Hematopoietic multipotent progenitor cell treated with erythropoietin and hydrocortisone succinate and interleukin-3 and kit ligand, for 15 days (in vitro differentiated cells): ENCODE data around the gene SMS.
"Not testable (repeated sequence)": the region's sequence is repeated elsewhere in the genome, so short reads cannot be mapped to it uniquely, and the experiment has no call there.

Experiments
- DNase-seq: peaks from one replicate; pipeline ENCODE4 v3.0.0-alpha.2; 2015; ENCODE audit warnings: low spot score

SMS gene

DNA sequence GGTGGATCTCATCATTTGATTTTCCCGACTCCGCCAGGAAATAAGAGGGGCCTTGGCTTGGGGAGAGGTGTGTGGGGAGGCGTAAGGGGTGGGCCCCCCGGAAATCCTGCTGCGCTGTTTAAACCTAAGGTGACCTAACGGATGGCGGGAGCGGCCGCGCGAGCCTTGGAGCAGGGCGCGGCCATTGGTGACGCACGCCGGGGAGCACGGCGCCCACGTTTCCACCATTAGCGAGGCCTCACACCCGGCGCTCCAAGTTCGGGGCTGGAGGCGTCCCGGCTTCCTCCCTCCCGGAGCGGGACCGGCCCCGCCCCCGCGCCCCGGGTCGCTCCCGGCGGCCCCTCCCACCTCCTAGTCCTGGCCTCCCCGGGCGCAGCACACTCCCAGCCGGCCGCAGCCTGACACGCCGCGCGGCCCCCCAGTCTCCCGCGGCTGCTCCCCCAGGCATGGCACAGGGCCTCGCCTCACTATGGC, at the start of gene SMS:
TSS of gene SMS (plus strand) at position 354 of the 474 bp plus-strand sequence. CDS start at position 470, 116 bp downstream.
- peak; percentile 35 for DNase-seq

DNA sequence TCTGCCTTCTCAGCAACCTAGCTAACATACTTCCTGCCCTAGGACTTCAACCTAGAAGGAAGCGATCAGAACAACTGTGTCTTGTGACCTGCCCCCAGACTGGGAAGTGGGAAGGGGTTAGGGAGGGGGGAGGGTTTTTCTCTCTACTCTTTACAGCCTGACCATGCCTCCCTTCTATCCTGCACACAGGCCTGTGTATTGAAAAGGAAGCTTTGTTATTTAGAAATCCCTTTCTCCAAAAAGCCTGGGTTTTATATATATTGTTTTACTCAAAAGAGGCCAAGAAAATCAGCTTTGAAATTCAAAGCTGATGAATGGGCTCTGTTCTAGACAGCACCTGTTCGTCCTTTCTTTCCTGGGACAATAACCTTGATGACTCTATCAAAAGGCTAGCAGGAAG, 35.2 kb upstream of the SMS start:
- no peak for DNase-seq

DNA sequence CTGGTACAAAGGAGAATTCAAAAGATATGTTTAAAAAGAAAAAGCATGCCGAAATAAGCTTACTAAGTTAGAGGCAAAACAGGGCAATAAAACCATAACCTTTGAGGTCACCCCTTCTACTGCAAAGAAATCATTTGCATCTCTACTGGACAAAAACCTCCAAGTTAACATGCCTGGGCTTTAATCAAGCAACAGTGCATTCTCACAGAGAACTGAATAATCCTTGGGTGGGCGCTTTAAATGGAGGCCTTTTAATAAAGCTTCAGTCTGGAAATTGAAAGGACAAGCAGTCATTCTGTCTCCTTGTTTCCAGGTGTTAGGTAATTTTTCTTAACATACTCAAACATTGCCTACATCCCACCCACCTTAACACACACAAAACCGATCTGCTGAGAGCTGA, 34.6 kb upstream of the SMS start:
- DNase-seq, result no peak

DNA sequence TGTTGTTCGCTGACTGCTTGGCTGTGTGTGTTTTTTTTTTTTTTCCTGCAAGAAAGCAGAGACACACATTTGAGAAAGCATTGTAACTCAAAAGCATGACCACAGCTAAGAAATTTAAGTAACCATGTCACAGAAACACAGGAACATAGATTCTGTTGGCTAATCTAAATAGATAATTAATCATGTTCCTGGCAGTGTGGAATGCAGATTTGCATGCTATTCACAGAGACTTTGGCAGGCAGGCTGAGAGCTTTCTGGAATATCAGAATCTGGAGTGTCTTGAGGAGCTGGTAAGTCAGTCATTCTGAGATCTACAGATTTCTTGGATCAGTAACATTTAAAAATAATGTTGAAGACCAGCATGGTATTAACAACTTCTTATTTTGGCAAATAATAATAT, 33.2 kb upstream of the SMS start:
- no peak for DNase-seq

DNA sequence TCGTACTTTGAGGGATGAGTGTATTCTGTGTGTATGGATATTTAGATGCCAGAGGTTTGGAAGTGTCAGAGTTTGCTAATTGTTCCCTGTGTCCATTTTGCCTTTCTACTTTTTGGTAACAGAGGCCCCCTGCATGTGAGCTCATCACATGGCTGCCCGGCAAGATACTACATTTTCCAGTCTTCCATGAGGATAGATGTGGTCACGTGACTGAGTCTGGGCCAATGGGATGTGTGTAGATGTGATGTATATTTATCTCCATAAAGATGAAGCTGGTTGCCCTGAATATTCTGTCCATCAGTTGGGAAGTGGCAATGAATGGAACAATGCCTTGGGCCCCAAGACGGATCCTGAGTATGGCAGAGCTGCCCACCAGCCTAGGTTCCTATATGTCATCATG, 29.0 kb upstream of the SMS start:
- no peak for DNase-seq

DNA sequence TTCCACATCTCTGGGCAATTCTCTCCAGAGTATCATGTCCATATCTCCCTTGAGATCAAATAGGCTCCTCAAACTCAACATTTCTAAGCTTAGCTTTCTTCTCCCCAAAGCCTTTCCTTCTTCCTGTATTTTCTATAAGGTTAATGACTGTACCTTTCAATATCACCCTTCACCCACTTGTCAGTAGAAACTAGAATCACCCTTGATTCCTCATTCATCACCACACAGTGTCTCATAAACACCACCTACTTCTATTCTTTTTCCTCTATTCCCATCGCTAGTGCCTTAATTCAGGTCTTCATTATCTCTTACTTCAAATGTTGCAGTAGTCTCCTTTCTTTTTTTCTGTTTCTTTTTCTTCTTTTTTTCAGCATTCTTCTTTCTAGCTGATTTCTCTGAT, 28.3 kb upstream of the SMS start:
- no peak for DNase-seq

DNA sequence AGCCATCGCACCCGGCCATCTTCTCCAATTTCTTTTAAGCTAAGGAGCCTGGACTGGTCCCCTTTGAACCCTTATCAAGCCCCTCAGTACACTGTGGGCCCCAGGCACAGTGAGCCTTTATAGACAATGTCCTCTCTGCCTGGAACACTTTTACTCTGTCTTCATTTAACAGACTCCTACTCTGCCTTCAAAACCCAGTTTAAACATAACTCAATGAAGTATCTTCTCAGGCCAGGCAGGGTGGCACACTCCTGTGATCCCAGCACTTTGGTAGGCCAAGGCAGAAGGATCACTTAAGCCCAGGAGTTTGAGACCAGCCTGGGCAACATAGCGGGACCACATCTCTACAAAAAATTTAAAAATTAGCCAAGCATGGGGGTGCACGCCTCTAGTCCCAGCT, 27.5 kb upstream of the SMS start:
- no peak for DNase-seq

DNA sequence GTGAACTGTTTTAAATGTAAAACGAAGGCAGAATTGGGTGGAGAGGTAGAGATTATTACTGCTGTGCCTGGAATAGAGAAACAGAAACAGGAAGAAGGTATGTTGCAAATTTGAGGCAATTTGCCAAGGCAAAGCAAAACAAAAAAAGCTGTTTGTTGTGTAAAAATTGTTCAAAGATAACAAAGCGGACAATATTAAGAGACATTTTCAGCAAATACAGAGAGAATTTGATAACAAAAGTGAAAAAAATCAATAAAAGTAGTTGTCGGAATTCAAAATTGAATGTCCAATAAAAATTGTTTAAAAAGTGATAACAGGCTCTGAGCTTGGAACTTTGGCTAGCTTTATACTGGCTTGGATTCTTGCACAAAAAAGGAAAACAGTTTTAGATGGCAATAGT, 14.4 kb upstream of the SMS start:
- DNase-seq, result no peak

DNA sequence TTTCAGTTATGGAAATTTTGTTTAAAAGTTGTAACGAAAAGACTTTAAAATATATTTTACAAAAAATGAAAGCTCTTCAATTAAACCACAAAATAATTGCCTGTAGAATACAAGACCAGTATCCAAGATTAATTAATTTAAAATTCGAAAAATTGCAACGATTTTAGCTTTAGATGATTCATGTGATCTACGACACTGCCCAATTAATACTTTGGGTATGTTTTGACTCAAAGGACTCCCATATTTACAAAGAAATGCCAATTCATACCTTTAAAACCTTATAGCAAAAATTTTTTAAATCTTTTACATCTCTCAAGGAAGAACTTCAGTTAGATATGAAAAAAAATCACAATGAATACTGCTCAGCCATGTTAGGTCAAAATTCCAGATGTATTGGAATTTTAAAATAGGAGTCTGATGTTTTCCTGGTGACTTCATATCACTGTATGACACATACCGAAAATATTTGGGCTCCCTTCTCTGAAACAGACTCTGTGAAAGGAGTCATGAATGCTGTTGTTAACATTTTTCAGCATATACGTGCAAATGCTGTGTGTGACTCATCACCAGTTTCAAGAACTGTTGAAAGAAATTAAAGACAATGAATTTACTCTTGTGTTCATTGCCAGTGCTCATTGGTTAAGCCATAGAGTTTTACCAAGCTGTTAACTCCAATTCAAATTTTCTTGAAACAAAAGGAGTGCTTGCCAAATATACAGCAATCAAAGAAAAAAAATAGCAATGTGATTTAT, 13.8 kb upstream of the SMS start:
- DNase-seq, result no peak

DNA sequence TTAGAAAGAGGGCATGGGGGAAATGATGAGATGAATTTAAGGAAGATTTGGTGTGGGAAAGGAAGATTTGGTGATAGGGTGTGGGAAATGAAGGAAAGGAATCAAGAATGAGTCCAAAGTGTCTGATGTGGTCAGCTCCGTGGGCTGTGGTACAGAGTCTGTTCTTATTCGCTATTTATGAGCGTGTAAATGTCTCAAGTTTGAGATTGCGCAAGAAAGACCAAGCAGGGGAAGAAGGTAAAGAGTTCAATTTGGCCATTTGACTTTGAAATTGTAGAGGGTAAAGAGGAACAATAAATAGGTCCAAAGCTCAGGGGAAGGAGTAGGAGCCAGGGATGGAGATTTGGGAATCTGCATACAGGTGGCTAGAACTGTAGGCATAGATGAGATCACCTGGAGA, 11.3 kb upstream of the SMS start:
- no peak for DNase-seq

DNA sequence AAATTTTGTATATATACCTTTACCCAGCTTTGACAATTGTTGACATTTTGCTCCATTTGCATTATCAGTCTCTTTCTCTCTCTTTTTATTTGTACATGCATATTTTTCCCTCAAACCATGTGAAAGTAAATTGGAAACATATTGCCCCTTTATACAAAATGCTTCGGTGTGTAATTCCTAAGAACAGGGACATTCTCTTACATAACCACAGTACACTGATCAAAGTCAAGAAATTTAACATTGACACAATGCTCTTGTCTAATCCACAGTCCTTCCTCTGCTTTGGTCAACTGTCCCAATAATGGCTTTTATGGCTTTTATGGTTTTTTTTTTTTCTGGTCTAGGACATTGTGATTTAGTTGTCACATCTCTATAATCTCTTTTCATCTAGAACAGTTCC, 9.5 kb upstream of the SMS start:
- no peak for DNase-seq

DNA sequence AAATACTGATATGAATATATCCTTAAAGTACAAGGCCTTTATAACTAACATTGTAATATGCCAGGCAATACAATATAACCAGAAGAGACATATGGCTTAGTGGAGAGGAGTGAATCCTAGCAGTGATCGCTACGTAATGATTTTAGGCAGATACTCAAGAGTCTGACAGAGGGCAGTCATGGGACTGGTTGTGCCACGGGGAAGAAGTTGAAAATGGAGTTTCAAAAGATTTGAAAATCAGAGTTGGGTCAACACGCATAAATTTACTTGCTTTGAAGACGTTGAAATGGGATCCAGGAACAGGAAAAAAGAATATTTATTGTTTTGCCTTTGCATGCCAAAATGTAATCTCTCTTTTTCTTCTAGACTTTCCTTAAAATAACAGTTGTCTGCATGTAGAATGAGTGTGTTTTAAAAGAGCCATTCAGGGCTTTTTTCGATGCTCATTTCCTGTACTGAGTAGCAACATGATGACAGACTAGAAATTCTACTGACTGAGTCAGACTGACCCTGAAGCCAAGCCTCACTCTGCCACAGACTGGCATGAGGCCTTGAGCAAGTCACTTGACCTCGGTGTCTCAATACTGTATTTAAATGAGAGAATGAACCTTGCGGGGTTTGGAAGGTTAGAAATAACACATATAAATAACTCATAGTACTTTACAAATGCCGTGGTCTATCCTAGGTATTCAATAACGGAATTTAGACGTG, 8.1 kb upstream of the SMS start:
- DNase-seq, result no peak

DNA sequence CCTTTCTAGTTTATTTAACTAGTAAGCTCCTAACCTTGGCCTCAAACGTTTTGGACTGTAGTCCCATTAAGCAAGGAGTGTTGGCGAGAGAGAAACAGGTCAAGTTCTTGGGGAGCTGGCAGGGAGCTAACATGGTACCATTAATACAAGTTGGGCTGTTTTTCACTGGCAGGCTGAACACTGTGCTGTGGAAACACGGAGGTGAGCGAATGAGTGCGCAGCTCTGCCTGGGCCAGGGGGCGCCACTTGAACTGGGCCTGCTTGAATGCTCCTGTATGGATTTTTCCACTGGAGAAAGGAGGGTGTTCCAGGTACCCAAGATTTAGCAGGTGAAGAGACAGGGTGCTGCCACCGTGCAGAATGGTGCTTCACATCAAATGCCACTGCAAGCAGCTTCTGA, 7.4 kb upstream of the SMS start:
- DNase-seq, result no peak

DNA sequence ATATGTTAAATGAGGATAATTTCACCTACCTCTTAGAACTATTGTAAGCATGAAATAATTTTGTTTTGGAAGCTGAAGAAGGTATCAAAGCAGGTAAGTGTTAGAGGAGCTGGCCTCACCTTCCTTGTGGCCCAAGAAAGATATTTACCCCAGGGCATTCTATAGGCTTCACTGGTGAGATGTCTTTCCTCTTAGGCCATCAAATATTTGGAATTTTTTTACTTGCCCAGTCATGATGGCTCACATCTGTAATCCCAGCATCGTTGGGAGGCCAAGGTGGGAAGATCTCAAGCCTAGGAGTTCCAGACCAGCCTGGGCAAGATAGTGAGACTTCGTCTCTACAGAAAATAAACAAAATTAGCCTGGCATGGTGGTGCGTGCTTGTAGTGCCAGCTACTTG, 6.1 kb upstream of the SMS start:
- no peak for DNase-seq

DNA sequence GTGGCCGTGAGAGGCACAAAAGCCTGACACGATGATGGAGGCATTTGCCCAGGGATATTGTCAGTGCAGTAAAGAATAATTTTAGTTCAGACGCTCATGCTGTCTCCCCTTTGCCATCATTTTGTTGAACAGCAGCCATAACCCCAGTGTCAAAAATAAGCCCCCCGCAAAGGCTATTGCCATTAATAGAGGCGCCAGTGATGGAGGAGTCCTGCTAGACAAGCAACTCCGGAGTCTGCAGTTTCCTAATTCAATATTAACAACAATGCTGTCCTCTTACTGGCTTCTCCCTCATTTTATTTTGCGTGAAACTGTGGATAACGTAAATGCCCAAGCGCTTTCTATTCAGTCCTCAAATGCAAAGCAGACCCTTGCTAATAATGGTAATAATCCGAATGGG, 603 bp upstream of the SMS start:
- DNase-seq, result no peak

DNA sequence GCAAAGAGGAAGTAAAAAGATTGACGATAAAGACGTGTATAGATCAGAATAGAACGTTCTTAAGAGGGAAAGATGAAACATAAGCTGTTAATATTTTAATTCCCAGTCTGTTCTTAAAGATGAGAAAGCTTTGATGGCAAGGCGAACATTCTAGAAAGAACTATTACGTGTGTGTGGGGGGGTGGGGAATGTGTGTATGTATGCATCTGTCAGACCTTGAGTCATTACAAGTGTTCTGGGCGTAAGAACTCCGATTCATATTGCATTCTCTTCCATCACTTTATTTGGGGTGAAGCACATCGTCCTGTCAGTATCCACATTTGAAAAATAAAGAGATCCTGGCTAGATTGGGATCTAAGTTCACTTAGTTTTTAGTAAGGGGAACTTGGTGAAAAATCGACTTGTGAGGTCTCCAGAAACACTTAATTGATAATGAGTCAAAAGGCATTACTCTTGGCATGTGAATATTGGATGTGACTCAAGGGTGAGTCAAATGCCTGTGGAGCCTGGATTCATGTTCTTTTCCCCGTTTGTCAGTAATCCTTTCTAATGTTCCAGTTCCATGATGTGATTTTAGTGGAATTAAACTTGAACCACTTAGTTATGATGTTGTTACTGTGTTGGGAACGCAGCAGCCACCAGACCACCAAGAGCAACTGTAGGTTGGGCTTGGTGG, 3.1 kb downstream of the SMS start:
- DNase-seq, result no peak

DNA sequence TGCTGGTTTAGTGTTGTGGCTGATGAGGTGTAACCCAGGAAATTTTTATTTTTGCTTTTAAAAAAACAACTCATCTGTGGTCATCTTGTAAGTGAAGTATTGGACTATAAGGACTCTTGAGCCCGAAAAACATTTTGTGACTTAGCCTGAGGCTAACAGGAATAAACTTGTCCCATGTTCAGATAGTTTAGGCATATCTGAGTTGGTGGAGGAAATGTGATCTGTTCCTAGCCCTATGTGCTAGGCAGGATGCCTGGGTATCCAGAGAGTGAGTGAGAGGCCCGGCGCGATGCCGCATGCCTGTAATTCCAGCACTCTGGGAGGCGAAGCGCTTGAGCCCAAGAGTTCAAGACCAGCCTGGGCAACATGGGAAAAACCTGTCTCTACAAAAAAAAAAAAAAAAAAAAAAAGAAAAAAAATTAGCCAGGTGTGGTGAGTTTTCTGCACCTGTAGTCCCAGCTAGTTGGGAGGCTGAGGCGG, 3.7 kb downstream of the SMS start:
- DNase-seq, result no peak

DNA sequence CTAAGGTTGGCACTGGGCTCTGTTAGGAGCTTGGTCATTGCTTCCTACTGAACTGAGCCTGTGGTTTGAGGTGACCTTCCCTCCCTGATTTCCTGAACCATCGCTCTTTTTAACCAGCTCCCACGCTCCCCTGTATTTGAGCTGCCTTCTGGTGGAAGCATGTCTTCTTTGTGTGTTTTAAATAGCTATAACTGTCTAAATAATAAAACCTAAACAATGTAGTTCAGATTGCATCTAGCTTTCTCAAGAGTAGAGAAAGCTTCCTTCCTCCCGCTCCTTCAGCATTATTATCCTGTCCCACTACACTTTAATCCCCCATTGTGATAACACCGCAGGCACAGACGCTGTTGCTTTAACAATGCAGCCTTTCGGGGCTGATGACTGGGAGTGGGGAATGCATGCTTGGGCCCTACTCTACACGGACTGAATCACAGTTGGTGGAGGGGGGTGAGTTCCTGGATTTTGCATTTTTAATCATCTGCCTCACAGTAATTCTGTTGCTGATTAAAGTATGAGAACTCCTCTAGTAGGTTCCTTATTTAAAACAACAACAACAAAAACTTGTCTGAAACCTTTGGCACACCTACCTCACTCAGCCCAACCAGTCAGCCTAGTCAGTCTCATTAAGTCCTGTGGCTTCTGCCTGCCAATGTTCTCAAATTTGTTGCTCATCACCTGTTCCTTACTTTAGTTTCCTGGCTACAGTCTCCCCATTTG, 6.6 kb downstream of the SMS start:
- no peak for DNase-seq

DNA sequence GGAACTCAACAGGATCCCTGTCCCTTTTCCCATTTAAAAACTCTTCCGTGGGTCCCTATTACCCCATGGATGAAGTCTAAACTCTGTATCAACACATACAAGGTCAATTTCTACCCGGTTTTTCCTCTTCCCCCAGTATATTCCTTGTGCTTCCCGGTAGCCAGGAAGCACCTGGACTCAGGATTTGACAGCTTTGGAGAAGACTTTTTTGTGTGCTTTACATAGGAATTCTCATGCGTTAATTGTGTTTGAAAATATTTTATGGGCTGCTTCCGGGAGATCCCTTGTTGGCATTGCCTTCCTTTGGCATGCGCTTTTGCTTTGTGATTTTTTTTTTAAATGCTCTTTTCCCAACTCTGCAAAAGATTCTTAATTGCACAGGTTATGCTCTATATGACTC, 7.2 kb downstream of the SMS start:
- DNase-seq, result no peak

DNA sequence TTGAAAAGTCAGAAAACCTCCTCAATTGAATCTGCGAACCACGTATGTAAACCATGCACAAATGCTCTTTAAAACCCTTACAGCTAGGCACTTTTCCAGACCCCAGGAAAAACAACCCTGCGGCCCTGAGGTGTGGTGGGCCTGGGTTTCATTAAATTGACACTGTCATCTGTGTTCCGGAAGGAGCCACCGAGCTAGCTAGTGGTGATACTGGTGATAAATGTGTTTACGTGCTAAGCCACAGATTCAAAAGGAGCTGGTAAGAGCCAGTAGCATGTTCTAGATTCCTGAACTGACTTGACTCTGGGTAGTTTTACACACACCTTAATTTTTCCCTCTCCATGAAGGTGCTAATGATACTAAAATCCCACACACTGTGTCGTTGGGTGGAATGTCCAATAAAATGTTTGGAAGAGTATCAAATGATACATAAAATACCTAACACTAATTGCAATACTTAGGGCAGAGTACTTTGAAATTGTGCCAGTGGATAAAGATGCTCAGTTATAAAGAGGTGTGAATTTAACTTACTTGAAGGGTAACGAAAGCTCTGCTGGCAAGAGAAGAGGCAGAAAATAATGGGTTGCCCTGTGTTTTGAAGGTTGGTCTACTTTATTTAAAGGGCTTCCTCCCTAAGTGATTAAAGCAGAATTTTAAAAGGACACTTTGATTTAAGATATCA, 8.5 kb downstream of the SMS start:
- DNase-seq, result no peak

DNA sequence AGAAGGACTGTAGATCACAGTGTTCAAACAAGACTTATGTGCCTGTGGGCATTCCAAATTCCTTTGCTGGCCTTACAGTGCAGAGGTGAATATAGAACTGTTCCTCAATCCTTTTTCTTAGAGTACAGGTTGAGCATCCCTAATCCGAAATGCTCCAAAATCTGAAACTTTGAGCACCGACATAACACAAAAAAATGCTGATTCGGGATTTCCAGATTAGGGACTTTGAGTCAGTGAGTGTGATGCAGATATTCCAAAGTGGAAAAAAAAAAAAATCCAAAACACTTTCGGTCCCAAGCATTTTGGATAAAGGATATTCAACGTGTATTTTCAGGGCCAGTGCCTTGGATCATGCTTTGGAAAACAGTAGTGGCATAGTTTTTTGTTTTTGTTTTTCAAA, 9.2 kb downstream of the SMS start:
- DNase-seq, result no peak

DNA sequence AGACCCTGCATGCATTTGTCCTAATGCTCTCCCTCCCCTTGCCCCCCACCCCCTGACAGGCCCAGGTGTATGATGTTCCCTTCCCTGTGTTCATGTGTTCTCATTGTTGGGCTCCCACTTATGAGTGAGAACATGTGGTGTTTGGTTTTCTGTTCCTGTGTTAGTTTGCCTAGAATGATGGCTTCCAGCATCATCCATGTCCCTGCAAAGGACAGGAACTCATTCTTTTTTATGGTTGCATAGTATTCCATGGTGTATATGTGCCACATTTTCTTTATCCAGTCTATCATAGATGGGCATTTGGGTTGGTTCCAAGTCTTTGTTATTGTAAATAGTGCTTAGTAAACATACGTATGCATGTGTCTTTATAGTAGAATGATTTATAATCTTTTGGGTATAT, 10.0 kb downstream of the SMS start:
- not testable (repeated sequence) for DNase-seq
